Activated T-helper 2 cell treated with anti-CD3 and anti-CD28 coated beads, Interferon-gamma antibody, Interleukin-2, Interleukin-4, amounts not matched to agents 10 μg/mL and 5 μg/mL and 100 μg/mL, durations not matched to agents 14 hours and 24 hours and 36 hours (primary cell): ENCODE measurements around the gene USH2A. TPM values are rescaled to one million over a fixed set of nuclear protein-coding genes. Genes with fewer than 3 reads are reported as not detected.

Source experiments
- DNase-seq: peaks from one replicate; pipeline ENCODE4 v3.0.0; 2021; ENCODE audit warnings: low spot score
- H3K27ac Mint-ChIP-seq: one replicate; pipeline ENCODE4 v1.8.0; 2021; ENCODE audit warnings: mixed read lengths
- H3K27me3 Mint-ChIP-seq: one replicate; pipeline ENCODE4 v1.8.0; 2021; ENCODE audit warnings: low read depth, mixed read lengths
- H3K36me3 Mint-ChIP-seq: one replicate; pipeline ENCODE4 v1.8.0; 2021; ENCODE audit warnings: low read depth, mixed read lengths
- H3K4me1 Mint-ChIP-seq: one replicate; pipeline ENCODE4 v1.8.0; 2021; ENCODE audit warnings: low read depth, mixed read lengths
- H3K4me3 Mint-ChIP-seq: one replicate; pipeline ENCODE4 v1.8.0; 2021; ENCODE audit warnings: low read depth, mild to moderate bottlenecking, moderate library complexity, mixed read lengths
- H3K9me3 Mint-ChIP-seq: one replicate; pipeline ENCODE4 v1.8.0; 2021; ENCODE audit warnings: mixed read lengths
- intact Hi-C: fragments of 100-400 bp; cut with micrococcal nuclease; formaldehyde crosslinking; loops from one replicate; pipeline ENCODE4 v1.15.1; 2023
- total RNA-seq: library from RNA; stranded (reverse); gene quantifications from 2 replicates; pipeline ENCODE4 v1.2.3, GENCODE V29; 2022

Gene USH2A
- total RNA-seq = not detected in 2 replicates

- DNase-seq = no peak
- H3K4me1 Mint-ChIP-seq = no peaks in the 10 kb centered on the region
- H3K27ac Mint-ChIP-seq = no peak within 1 kb of the TSS
- intact Hi-C loops = no loop called here
- no peaks in the 10 kb centered on the region for H3K9me3 Mint-ChIP-seq
- H3K4me3 Mint-ChIP-seq = no peak within 1 kb of the TSS
- H3K27me3 Mint-ChIP-seq = no peaks in the 10 kb centered on the region
- H3K36me3 Mint-ChIP-seq = no peaks in the 10 kb centered on the region
Observed at GRCh38 chr1:216422821-216423520, at the start of gene USH2A. Gene USH2A, minus strand, starts transcription at chr1:216423448. Its CDS starts 1,112 bp downstream, at chr1:216422336.

- DNase-seq = no peak
- Mint-ChIP-seq H3K36me3 (no peaks in the 10 kb centered on the region), H3K27me3 (no peaks in the 10 kb centered on the region), H3K27ac (no peak overlapping the region), H3K4me1 (no peaks in the 10 kb centered on the region), H3K4me3 (no peak overlapping the region), H3K9me3 (peaks cover 9% of the 10 kb centered on the region)
- intact Hi-C loops = no loop called here
Observed at GRCh38 chr1:216466162-216466801, 43.0 kb upstream of the USH2A start.

GRCh38 chr1:216464489-216464888 lies 41.2 kb upstream of the USH2A start:
- no peak overlapping the region for H3K27ac Mint-ChIP-seq
- no peak overlapping the region for H3K4me3 Mint-ChIP-seq

GRCh38 chr1:216462066-216462775 lies 39.0 kb upstream of the USH2A start:
- intact Hi-C loops = no loop called here
- no peak overlapping the region for H3K27ac Mint-ChIP-seq
- DNase-seq = no peak
- H3K27me3 Mint-ChIP-seq = no peaks in the 10 kb centered on the region
- H3K4me3 Mint-ChIP-seq = no peak overlapping the region
- H3K4me1 Mint-ChIP-seq = no peaks in the 10 kb centered on the region
- H3K36me3 Mint-ChIP-seq = no peaks in the 10 kb centered on the region
- H3K9me3 Mint-ChIP-seq = peaks cover 15% of the 10 kb centered on the region

More at GRCh38 chr1:216464489-216464888, 41.2 kb upstream of the USH2A start:
- Mint-ChIP-seq H3K36me3 (no peaks in the 10 kb centered on the region), H3K4me1 (no peaks in the 10 kb centered on the region), H3K9me3 (peaks cover 15% of the 10 kb centered on the region), H3K27me3 (no peaks in the 10 kb centered on the region)
- intact Hi-C loops = no loop called here
- no peak for DNase-seq

GRCh38 chr1:216461466-216461865 lies 38.2 kb upstream of the USH2A start:
- Mint-ChIP-seq H3K4me1 (no peaks in the 10 kb centered on the region), H3K27ac (no peak overlapping the region), H3K36me3 (no peaks in the 10 kb centered on the region), H3K27me3 (no peaks in the 10 kb centered on the region), H3K9me3 (peaks cover 15% of the 10 kb centered on the region), H3K4me3 (no peak overlapping the region)
- DNase-seq = no peak
- intact Hi-C loops = no loop called here

- Mint-ChIP-seq H3K27me3 (no peaks in the 10 kb centered on the region), H3K27ac (no peak overlapping the region), H3K36me3 (no peaks in the 10 kb centered on the region), H3K9me3 (peaks cover 17% of the 10 kb centered on the region), H3K4me3 (no peak overlapping the region), H3K4me1 (no peaks in the 10 kb centered on the region)
- intact Hi-C loops = no loop called here
- no peak for DNase-seq
Observed at GRCh38 chr1:216459651-216460207, 36.5 kb upstream of the USH2A start.

GRCh38 chr1:216458812-216459211 lies 35.6 kb upstream of the USH2A start:
- DNase-seq = no peak
- Mint-ChIP-seq H3K4me1 (no peaks in the 10 kb centered on the region), H3K27ac (no peak overlapping the region), H3K36me3 (no peaks in the 10 kb centered on the region), H3K27me3 (no peaks in the 10 kb centered on the region), H3K9me3 (peaks cover 20% of the 10 kb centered on the region), H3K4me3 (no peak overlapping the region)
- intact Hi-C loops = no loop called here

GRCh38 chr1:216457356-216457755 lies 34.1 kb upstream of the USH2A start:
- Mint-ChIP-seq H3K4me1 (no peaks in the 10 kb centered on the region), H3K9me3 (peaks cover 21% of the 10 kb centered on the region), H3K36me3 (no peaks in the 10 kb centered on the region), H3K27me3 (no peaks in the 10 kb centered on the region), H3K4me3 (no peak overlapping the region), H3K27ac (no peak overlapping the region)
- intact Hi-C loops = no loop called here
- DNase-seq = no peak

- peaks cover 21% of the 10 kb centered on the region for H3K9me3 Mint-ChIP-seq
- no peaks in the 10 kb centered on the region for H3K4me1 Mint-ChIP-seq
- DNase-seq = no peak
- H3K36me3 Mint-ChIP-seq = no peaks in the 10 kb centered on the region
- no peak overlapping the region for H3K27ac Mint-ChIP-seq
- no peak overlapping the region for H3K4me3 Mint-ChIP-seq
- intact Hi-C loops = no loop called here
- H3K27me3 Mint-ChIP-seq = no peaks in the 10 kb centered on the region
Observed at GRCh38 chr1:216456682-216457081, 33.4 kb upstream of the USH2A start.

GRCh38 chr1:216453777-216454176 lies 30.5 kb upstream of the USH2A start:
- Mint-ChIP-seq H3K9me3 (peaks cover 15% of the 10 kb centered on the region), H3K27me3 (no peaks in the 10 kb centered on the region), H3K36me3 (no peaks in the 10 kb centered on the region), H3K4me1 (no peaks in the 10 kb centered on the region), H3K4me3 (no peak overlapping the region), H3K27ac (no peak overlapping the region)
- intact Hi-C loops = no loop called here
- no peak for DNase-seq

GRCh38 chr1:216450227-216450626 lies 27.0 kb upstream of the USH2A start:
- intact Hi-C loops = no loop called here
- H3K27me3 Mint-ChIP-seq = no peaks in the 10 kb centered on the region
- no peaks in the 10 kb centered on the region for H3K4me1 Mint-ChIP-seq
- peaks cover 24% of the 10 kb centered on the region for H3K9me3 Mint-ChIP-seq
- no peaks in the 10 kb centered on the region for H3K36me3 Mint-ChIP-seq
- H3K27ac Mint-ChIP-seq = no peak overlapping the region
- no peak for DNase-seq
- no peak overlapping the region for H3K4me3 Mint-ChIP-seq

- Mint-ChIP-seq H3K4me1 (no peaks in the 10 kb centered on the region), H3K36me3 (no peaks in the 10 kb centered on the region), H3K4me3 (no peak overlapping the region), H3K9me3 (peaks cover 9% of the 10 kb centered on the region), H3K27ac (no peak overlapping the region), H3K27me3 (no peaks in the 10 kb centered on the region)
- DNase-seq = no peak
- intact Hi-C loops = no loop called here
Observed at GRCh38 chr1:216448011-216448510, 24.8 kb upstream of the USH2A start.

GRCh38 chr1:216437603-216438002 lies 14.4 kb upstream of the USH2A start:
- no peak overlapping the region for H3K4me3 Mint-ChIP-seq
- no peaks in the 10 kb centered on the region for H3K4me1 Mint-ChIP-seq
- no peaks in the 10 kb centered on the region for H3K9me3 Mint-ChIP-seq
- no peak for DNase-seq
- intact Hi-C loops = no loop called here
- no peak overlapping the region for H3K27ac Mint-ChIP-seq
- H3K27me3 Mint-ChIP-seq = no peaks in the 10 kb centered on the region
- H3K36me3 Mint-ChIP-seq = no peaks in the 10 kb centered on the region
